Epithelial cell of prostate (primary cell): ENCODE results near the gene ZNF735.
"Not testable (repeated sequence)": the region's sequence is repeated elsewhere in the genome, so short reads cannot be mapped to it uniquely, and the experiment has no call there.

ENCODE experiments used
- DNase-seq: peaks from one replicate; pipeline ENCODE4 v3.0.0-alpha.2; 2011; ENCODE audit warnings: low read depth, low spot score
- H3K27ac ChIP-seq: fragments of 450-650 bp; 2 replicates; pipeline ENCODE4 v1.5.1; 2017; ENCODE audit warnings: mild to moderate bottlenecking

Gene ZNF735

GRCh38 chr7:64206903-64207302 is at the start of gene ZNF735:
TSS of gene ZNF735 (plus strand) at chr7:64207203. CDS start at chr7:64207203, 0 bp downstream.
- H3K27ac ChIP-seq, result no peak within 1 kb of the TSS
- DNase-seq, result no peak

DNA sequence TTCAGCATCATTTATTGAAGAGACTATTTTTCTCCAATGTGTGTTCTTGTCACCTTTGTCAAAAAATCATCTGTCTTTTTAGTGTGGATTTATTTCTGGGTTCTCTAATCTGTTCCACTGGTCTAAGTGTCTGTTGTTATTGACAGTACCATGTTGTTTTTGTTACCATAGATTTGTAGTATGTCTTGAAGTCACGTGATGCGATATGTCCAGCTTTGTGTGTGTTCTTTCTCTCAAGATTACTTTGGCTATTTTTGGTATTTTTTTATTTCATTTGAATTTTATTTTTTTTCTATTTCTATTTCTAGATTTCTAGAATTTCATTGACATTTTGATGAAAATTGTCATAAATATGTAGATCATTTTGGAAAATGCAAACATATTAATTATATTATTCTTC is 36.0 kb upstream of the ZNF735 start:
- DNase-seq, H3K27ac ChIP-seq: not testable (repeated sequence)

DNA sequence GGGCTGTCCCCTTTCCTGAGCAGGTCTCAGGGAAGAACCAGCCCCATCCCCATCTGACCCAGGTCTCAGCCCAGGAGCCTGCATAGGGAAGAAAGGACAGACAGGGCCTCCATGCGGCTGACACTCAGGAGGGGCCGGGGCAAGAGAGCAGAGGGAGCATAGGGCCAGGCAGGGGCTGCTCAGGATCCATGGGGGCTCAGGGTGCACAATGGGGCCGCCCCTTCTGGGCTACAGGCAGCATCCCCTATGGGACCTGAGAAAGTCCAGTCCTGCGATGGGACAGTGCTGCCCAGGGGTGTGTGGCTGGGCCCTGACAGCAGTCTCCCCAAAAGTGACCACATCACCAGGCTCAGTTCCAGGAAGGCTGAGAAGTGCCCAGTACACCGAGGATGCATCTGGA is 32.7 kb upstream of the ZNF735 start:
- DNase-seq, result no peak
- H3K27ac ChIP-seq, result no peak overlapping the region

GRCh38 chr7:64174941-64175340 is 32.1 kb upstream of the ZNF735 start:
- DNase-seq, result no peak
- no peak overlapping the region for H3K27ac ChIP-seq

DNA sequence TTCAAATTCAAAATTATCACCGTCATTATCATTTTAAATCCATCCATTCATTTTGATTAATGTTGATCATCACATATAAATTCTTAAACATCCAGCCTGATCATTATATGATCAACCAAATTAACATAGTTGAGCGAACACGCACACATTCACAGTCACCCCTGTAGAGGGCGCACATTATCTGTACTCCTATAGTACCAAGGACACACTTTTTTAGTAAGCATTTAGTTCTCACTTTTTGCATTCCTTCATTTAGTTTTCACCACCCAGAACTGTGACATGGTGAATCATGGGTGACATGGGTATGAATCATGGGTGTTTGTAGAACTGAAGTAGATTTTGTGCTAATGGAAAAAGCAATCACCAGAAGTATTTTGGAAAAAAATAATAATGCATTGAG is 26.0 kb upstream of the ZNF735 start:
- DNase-seq, result no peak

GRCh38 chr7:64181586-64181985 is 25.4 kb upstream of the ZNF735 start:
- DNase-seq, result no peak

More for the DNA sequence above, 26.0 kb upstream of the ZNF735 start:
- H3K27ac ChIP-seq, result no peak overlapping the region

DNA sequence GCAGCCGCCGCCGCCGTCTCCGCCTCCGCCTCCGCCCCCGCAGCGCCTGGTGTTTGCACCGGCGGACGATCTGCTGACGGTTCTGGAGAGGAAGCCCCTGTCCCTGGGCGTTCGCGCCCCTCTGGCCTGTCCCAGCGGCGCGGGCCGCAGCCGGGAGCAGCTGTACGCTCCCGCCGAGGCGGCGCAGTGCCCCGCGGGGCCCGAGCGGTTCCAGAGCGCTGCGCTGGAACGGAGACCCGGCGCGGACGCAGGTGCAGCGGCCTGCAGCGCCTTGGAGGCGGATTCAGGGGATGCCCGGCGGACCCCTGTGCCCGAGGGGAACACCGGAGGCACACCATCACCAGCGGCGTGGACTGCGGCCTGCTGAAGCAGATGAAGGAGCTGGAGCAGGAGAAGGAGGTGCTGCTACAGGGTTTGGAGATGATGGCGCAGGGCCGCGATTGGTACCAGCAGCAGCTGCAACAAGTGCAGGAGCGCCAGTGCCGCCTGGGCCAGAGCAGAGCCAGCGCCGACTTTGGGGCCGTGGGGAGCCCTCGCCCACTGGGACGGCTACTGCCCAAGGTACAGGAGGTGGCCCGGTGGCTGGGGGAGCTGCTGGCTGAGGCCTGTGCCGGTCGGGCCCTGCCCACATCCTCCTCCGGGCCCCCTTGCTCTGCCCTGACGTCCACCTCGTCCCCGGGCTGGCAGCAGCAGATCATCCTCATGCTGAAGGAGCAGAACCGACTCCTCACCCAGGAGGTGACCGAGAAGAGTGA is 24.8 kb upstream of the ZNF735 start:
- no peak for DNase-seq
- no peak overlapping the region for H3K27ac ChIP-seq

More at GRCh38 chr7:64181586-64181985, 25.4 kb upstream of the ZNF735 start:
- no peak overlapping the region for H3K27ac ChIP-seq

DNA sequence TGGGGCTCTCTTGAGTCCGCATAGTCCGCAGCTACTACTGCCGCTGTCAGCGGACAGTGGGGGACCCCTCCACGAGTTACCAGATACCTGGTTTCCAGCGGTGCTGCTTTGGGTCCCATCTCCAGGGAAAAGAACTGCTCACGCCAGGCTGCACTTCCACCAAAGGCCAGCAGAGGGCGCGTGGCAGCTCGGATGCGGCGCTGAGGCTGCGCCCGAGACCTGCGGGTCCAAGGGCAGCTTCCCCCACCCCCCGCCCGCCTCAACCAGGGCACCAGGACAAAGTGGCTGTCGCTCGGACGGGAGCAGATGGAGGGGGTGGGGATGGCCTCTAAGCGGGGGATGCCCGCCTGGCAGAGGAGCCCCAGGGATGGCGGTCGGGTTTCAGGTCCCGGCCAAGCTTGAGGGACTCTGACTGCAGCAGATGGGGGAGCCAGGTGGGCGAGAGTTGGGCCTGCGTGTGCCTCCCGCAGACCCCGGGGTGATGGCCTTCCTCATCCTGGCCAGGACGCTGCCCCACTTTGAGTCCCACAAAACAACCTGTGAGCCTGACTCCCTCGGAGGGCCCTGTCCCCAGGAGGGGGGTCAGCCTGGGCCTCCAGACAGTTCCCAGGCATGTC is 23.8 kb upstream of the ZNF735 start:
- DNase-seq, result no peak
- H3K27ac ChIP-seq, result no peak overlapping the region

- no peak for DNase-seq
- no peak overlapping the region for H3K27ac ChIP-seq
Observed at GRCh38 chr7:64183827-64184372, 23.1 kb upstream of the ZNF735 start.

DNA sequence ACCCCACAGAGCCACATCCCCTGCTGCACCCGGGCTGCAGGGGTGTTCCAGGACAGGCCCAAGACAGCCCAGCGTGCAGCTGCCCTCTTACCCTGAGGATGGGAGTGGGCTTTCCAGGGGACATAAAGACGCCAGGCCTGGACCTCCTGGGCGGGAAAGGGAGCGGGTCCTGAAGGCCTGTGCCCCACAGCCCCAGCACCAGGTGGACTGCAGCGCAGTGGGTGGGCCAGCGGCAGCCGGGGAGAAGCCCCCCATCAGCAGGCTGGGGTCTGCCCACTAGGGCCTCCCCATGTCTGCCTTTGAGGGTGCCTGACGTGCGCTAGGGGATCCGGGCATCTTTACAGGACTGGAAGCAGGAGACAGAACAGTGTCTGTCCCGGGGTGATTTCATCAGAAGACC is 22.6 kb upstream of the ZNF735 start:
- H3K27ac ChIP-seq, result no peak overlapping the region
- DNase-seq, result no peak

- H3K27ac ChIP-seq, result no peak overlapping the region
- no peak for DNase-seq
Observed at GRCh38 chr7:64187408-64187807, 19.6 kb upstream of the ZNF735 start.

GRCh38 chr7:64192148-64192704 is 14.8 kb upstream of the ZNF735 start:
- DNase-seq, result no peak
- no peak overlapping the region for H3K27ac ChIP-seq

- no peak for DNase-seq
- no peak overlapping the region for H3K27ac ChIP-seq
Observed at GRCh38 chr7:64192775-64193174, 14.2 kb upstream of the ZNF735 start.

- DNase-seq, H3K27ac ChIP-seq: not testable (repeated sequence)
Observed at GRCh38 chr7:64219710-64220298, 12.8 kb downstream of the ZNF735 start.

GRCh38 chr7:64223366-64223765 is 16.4 kb downstream of the ZNF735 start:
- no peak for DNase-seq
- H3K27ac ChIP-seq, result no peak overlapping the region

DNA sequence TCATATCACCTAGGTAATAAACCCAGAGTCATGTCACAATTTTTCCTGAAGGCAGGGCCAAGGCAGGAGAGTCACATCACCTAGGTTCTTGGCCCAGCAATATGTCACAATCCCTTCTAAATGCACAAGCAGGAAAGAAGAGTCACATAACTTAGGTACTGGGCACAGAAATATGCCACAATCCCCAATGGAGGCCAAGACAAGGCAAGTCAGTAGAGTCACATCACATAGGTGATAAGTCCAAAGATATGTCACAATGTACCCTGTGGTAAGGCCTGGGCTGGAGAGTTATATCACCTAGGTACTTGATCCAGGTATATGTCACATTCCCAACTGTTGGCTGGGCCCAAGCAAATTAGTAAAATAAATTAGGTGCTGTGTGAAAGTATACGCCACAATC is 21.2 kb downstream of the ZNF735 start, which contains the start of gene ZNF679:
TSS of gene ZNF679 (plus strand) at position 301 of the 400 bp plus-strand sequence. CDS start 20,644 bp downstream, outside the sequence.
- DNase-seq, H3K27ac ChIP-seq: not testable (repeated sequence)

- no peak for DNase-seq
- no peak overlapping the region for H3K27ac ChIP-seq
Observed at GRCh38 chr7:64266341-64266919, 59.4 kb downstream of the ZNF735 start.
